ENCODE data around the gene USP38. TPM values are rescaled to one million over a fixed set of nuclear protein-coding genes. Genes with fewer than 3 reads are reported as not detected.
"Not testable (repeated sequence)": the region's sequence is repeated elsewhere in the genome, so short reads cannot be mapped to it uniquely, and the experiment has no call there.

The USP38 gene, protein sequence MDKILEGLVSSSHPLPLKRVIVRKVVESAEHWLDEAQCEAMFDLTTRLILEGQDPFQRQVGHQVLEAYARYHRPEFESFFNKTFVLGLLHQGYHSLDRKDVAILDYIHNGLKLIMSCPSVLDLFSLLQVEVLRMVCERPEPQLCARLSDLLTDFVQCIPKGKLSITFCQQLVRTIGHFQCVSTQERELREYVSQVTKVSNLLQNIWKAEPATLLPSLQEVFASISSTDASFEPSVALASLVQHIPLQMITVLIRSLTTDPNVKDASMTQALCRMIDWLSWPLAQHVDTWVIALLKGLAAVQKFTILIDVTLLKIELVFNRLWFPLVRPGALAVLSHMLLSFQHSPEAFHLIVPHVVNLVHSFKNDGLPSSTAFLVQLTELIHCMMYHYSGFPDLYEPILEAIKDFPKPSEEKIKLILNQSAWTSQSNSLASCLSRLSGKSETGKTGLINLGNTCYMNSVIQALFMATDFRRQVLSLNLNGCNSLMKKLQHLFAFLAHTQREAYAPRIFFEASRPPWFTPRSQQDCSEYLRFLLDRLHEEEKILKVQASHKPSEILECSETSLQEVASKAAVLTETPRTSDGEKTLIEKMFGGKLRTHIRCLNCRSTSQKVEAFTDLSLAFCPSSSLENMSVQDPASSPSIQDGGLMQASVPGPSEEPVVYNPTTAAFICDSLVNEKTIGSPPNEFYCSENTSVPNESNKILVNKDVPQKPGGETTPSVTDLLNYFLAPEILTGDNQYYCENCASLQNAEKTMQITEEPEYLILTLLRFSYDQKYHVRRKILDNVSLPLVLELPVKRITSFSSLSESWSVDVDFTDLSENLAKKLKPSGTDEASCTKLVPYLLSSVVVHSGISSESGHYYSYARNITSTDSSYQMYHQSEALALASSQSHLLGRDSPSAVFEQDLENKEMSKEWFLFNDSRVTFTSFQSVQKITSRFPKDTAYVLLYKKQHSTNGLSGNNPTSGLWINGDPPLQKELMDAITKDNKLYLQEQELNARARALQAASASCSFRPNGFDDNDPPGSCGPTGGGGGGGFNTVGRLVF
- total RNA-seq (2012; rRNA removed), result 21.3 and 22.9 TPM in 2 replicates

GRCh38 chr4:143184503-143185252, at the start of gene USP38:
USP38 (plus strand) TSS chr4:143184917; CDS start chr4:143185451, 534 bp downstream.
- Histone ChIP-seq H3K9ac (ENCODE audit: low read depth, low read length) (peak within 1 kb of the TSS; percentile 89), H3K9me3 (replicated peaks; ENCODE audit: low read length) (no peaks in the 10 kb centered on the region), H3K36me3 (ENCODE audit: insufficient read depth, low read length) (peaks cover 9% of the 10 kb centered on the region), H3K4me1 (ENCODE audit: control insufficient read depth, insufficient read depth, low read length) (peaks cover 27% of the 10 kb centered on the region), H3K4me2 (ENCODE audit: low read length) (peak within 1 kb of the TSS; percentile 96), H3K27me3 (ENCODE audit: control insufficient read depth, insufficient read depth, low read length) (no peaks in the 10 kb centered on the region), H3K4me3 (ENCODE audit: low read length) (peak within 1 kb of the TSS; percentile 90)

GRCh38 chr4:143135358-143135757, 49.4 kb upstream of the USP38 start:
- H3K9ac ChIP-seq (ENCODE audit: low read depth, low read length), result no peak overlapping the region

DNA sequence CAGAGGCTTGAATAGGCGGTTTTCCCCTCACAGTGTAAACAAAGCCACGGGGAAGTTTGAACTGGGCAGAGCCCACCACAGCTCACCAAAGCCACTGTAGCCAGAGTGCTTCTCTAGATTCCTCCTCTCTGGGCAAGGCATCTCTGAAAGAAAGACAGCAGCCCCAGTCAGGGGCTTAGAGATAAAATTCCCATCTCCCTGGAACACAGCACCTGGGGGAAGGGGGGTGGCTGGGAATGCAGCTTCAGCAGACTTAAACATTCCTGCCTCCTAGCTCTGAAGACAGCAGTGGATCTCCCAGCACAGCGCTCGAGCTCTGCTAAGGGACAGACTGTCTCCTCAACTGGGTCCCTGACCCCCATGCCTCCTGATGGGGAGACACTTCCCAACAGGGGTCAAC, 44.0 kb upstream of the USP38 start:
- Histone ChIP-seq H3K9me3 (replicated peaks; ENCODE audit: low read length) (no peaks in the 10 kb centered on the region), H3K4me2 (ENCODE audit: low read length) (no peak overlapping the region), H3K4me1 (ENCODE audit: control insufficient read depth, insufficient read depth, low read length) (no peaks in the 10 kb centered on the region), H3K4me3 (ENCODE audit: low read length) (no peak overlapping the region), H3K9ac (ENCODE audit: low read depth, low read length) (no peak overlapping the region), H3K36me3 (ENCODE audit: insufficient read depth, low read length) (no peaks in the 10 kb centered on the region), H3K27me3 (ENCODE audit: control insufficient read depth, insufficient read depth, low read length) (no peaks in the 10 kb centered on the region)

More at GRCh38 chr4:143135358-143135757, 49.4 kb upstream of the USP38 start:
- no peak overlapping the region for H3K4me3 ChIP-seq (ENCODE audit: low read length)
- no peaks in the 10 kb centered on the region for H3K9me3 ChIP-seq (replicated peaks; ENCODE audit: low read length)
- H3K36me3 ChIP-seq (ENCODE audit: insufficient read depth, low read length), result no peaks in the 10 kb centered on the region
- no peaks in the 10 kb centered on the region for H3K4me1 ChIP-seq (ENCODE audit: control insufficient read depth, insufficient read depth, low read length)
- no peaks in the 10 kb centered on the region for H3K27me3 ChIP-seq (ENCODE audit: control insufficient read depth, insufficient read depth, low read length)
- H3K4me2 ChIP-seq (ENCODE audit: low read length), result no peak overlapping the region

GRCh38 chr4:143148521-143148920, 36.2 kb upstream of the USP38 start:
- Histone ChIP-seq H3K27me3 (ENCODE audit: control insufficient read depth, insufficient read depth, low read length) (no peaks in the 10 kb centered on the region), H3K4me1 (ENCODE audit: control insufficient read depth, insufficient read depth, low read length) (no peaks in the 10 kb centered on the region), H3K4me2 (ENCODE audit: low read length) (no peak overlapping the region), H3K9me3 (replicated peaks; ENCODE audit: low read length) (no peaks in the 10 kb centered on the region), H3K9ac (ENCODE audit: low read depth, low read length) (no peak overlapping the region), H3K4me3 (ENCODE audit: low read length) (no peak overlapping the region), H3K36me3 (ENCODE audit: insufficient read depth, low read length) (no peaks in the 10 kb centered on the region)

- no peak overlapping the region for H3K4me3 ChIP-seq (ENCODE audit: low read length)
- H3K9ac ChIP-seq (ENCODE audit: low read depth, low read length), result no peak overlapping the region
- no peaks in the 10 kb centered on the region for H3K36me3 ChIP-seq (ENCODE audit: insufficient read depth, low read length)
- no peak overlapping the region for H3K4me2 ChIP-seq (ENCODE audit: low read length)
- H3K9me3 ChIP-seq (replicated peaks; ENCODE audit: low read length), result no peaks in the 10 kb centered on the region
- H3K27me3 ChIP-seq (ENCODE audit: control insufficient read depth, insufficient read depth, low read length), result no peaks in the 10 kb centered on the region
- H3K4me1 ChIP-seq (ENCODE audit: control insufficient read depth, insufficient read depth, low read length), result no peaks in the 10 kb centered on the region
Observed at GRCh38 chr4:143156853-143157252, 27.9 kb upstream of the USP38 start.

DNA sequence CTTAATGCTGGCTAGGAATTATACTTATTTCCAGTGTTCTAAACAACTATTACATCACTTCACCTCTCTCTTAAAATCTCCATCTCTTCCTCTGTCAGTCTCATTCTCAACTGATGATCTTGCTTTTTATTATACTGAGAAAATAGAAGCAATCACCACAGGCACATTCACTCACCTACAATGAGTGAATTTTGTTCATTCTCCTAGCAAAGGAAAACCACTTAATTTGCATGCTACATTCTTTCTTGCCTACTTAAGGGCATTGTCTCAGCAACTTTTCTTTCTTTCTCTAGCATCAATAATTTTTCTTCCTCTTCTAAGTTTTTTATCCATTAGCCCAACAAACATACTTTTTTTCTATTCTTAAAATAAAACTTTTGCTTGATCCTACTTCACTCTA, 21.1 kb upstream of the USP38 start:
- Histone ChIP-seq H3K4me2 (ENCODE audit: low read length) (no peak overlapping the region), H3K36me3 (ENCODE audit: insufficient read depth, low read length) (no peaks in the 10 kb centered on the region), H3K9ac (ENCODE audit: low read depth, low read length) (no peak overlapping the region), H3K9me3 (replicated peaks; ENCODE audit: low read length) (no peaks in the 10 kb centered on the region), H3K4me1 (ENCODE audit: control insufficient read depth, insufficient read depth, low read length) (no peaks in the 10 kb centered on the region), H3K4me3 (ENCODE audit: low read length) (no peak overlapping the region), H3K27me3 (ENCODE audit: control insufficient read depth, insufficient read depth, low read length) (no peaks in the 10 kb centered on the region)

- H3K9me3 ChIP-seq (replicated peaks; ENCODE audit: low read length); H3K4me2 ChIP-seq (ENCODE audit: low read length); H3K36me3 ChIP-seq (ENCODE audit: insufficient read depth, low read length); H3K9ac ChIP-seq (ENCODE audit: low read depth, low read length); H3K27me3 ChIP-seq (ENCODE audit: control insufficient read depth, insufficient read depth, low read length); H3K4me3 ChIP-seq (ENCODE audit: low read length); H3K4me1 ChIP-seq (ENCODE audit: control insufficient read depth, insufficient read depth, low read length): not testable (repeated sequence)
Observed at GRCh38 chr4:143166722-143167121, 18.0 kb upstream of the USP38 start.

DNA sequence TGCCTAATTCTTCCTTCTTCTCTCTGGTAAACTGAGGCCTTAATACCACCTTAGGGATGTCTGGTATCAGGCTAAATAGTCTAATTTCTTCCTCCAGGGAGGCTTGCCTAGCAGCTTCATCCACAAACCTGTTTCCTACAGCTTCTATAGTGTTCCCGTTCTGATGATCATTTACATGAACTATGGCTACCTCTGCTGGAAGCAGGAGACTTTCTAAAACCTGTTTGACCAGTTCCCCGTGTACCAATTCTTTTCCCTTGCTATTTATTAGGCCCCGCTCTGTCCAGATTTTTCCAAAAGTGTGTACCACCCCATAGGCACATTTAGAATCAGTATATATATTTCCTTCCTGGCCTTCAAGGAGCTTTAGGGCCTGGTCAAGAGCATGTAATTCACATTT, 5.8 kb upstream of the USP38 start:
- H3K36me3 ChIP-seq (ENCODE audit: insufficient read depth, low read length), result no peaks in the 10 kb centered on the region
- no peaks in the 10 kb centered on the region for H3K27me3 ChIP-seq (ENCODE audit: control insufficient read depth, insufficient read depth, low read length)
- no peak overlapping the region for H3K9ac ChIP-seq (ENCODE audit: low read depth, low read length)
- no peak overlapping the region for H3K4me3 ChIP-seq (ENCODE audit: low read length)
- peaks cover 4% of the 10 kb centered on the region for H3K9me3 ChIP-seq (replicated peaks; ENCODE audit: low read length)
- H3K4me2 ChIP-seq (ENCODE audit: low read length), result no peak overlapping the region
- H3K4me1 ChIP-seq (ENCODE audit: control insufficient read depth, insufficient read depth, low read length), result peaks cover 14% of the 10 kb centered on the region

GRCh38 chr4:143183513-143184216, 1.1 kb upstream of the USP38 start:
- Histone ChIP-seq H3K4me2 (ENCODE audit: low read length) (peak overlapping the region; percentile 84), H3K27me3 (ENCODE audit: control insufficient read depth, insufficient read depth, low read length) (no peaks in the 10 kb centered on the region), H3K9ac (ENCODE audit: low read depth, low read length) (peak overlapping the region; percentile 79), H3K36me3 (ENCODE audit: insufficient read depth, low read length) (peaks cover 8% of the 10 kb centered on the region), H3K9me3 (replicated peaks; ENCODE audit: low read length) (no peaks in the 10 kb centered on the region), H3K4me3 (ENCODE audit: low read length) (peak overlapping the region; percentile 90), H3K4me1 (ENCODE audit: control insufficient read depth, insufficient read depth, low read length) (peaks cover 24% of the 10 kb centered on the region)

DNA sequence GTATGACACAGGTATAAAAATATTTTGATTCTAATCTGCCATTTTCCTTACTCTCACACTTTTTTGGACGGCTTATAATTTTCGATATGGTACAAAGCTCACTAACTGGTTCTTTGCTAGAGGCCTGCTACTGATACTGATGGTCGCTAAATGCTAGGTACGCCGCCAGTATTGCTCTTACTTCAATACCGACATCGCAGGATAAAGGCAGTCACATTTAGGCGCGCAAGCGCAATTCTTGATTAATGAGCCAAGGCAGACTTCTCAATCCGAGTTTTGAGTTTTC, 557 bp upstream of the USP38 start:
- Histone ChIP-seq H3K9me3 (replicated peaks; ENCODE audit: low read length) (no peaks in the 10 kb centered on the region), H3K36me3 (ENCODE audit: insufficient read depth, low read length) (peaks cover 9% of the 10 kb centered on the region), H3K4me3 (ENCODE audit: low read length) (peak overlapping the region; percentile 90), H3K9ac (ENCODE audit: low read depth, low read length) (peak overlapping the region; percentile 79), H3K27me3 (ENCODE audit: control insufficient read depth, insufficient read depth, low read length) (no peaks in the 10 kb centered on the region), H3K4me1 (ENCODE audit: control insufficient read depth, insufficient read depth, low read length) (peaks cover 27% of the 10 kb centered on the region), H3K4me2 (ENCODE audit: low read length) (peak overlapping the region; percentile 84)
